Diencephalon (tissue), 1 donor: Measurements from ENCODE around the gene OR52M1. TPM values are rescaled to one million over a fixed set of nuclear protein-coding genes. Genes with fewer than 3 reads are reported as not detected.

Source experiments
- total RNA-seq: library from RNA; depleted of rRNA; stranded (reverse); fragments of >200 nt; gene quantifications from one replicate; pipeline ENCODE4 v1.2.3, GENCODE V29; 2014

OR52M1 gene
- total RNA-seq, result not detected

GRCh38 chr11:4544891-4545290 is at the start of gene OR52M1:
Gene OR52M1, plus strand, starts transcription at chr11:4545191. Its CDS starts 0 bp downstream, at chr11:4545191.

DNA sequence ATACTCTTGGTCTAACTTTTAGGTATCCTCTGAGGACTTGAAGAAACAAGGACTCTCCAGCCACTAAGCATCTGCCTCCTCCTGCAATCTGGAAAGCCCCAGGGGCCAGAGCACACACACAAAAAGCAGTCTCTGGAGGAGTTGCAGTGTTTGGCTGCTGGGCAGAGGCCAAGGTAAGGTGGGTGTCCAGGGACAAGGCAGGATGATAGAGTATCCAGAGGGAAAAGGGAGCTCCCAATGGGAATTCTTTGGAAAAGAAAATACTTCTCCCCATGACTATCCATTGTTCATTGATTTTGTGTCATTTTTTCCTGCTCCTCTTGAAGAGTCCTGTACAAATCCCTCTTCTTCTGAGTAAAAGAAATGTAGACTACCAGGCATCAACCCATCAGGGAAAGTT is 36.5 kb downstream of the OR52M1 start, which contains the start of gene OR52I2:
Gene OR52I2, plus strand, starts transcription at position 301 of the 400 bp plus-strand sequence.

GRCh38 chr11:4593739-4594138 is 48.7 kb downstream of the OR52M1 start, which contains the start of gene OR52I1:
Gene OR52I1, plus strand, starts transcription at chr11:4594039. Its CDS starts 0 bp downstream, at chr11:4594039.

Other genes with a start within 250 kb of the OR52M1 start
- not detected for gene OR52B4, start 176.8 kb upstream of the OR52M1 start, total RNA-seq
- 6.2 TPM for gene TRIM21, start 151.5 kb upstream of the OR52M1 start, total RNA-seq
- not detected for gene OR52K2, start 95.9 kb upstream of the OR52M1 start, total RNA-seq
- not detected for gene OR52K1, start 62.5 kb upstream of the OR52M1 start, total RNA-seq
- not detected for gene OR52I2, start 36.6 kb downstream of the OR52M1 start, total RNA-seq
- gene OR52I1, start 48.8 kb downstream of the OR52M1 start, total RNA-seq, result not detected
- gene TRIM68, start 63.0 kb downstream of the OR52M1 start, total RNA-seq, result 13.1 TPM
- not detected for gene OR51D1, start 92.3 kb downstream of the OR52M1 start, total RNA-seq
- gene OR51E1, start 98.8 kb downstream of the OR52M1 start, total RNA-seq, result 0.23 TPM
- gene OR51E2, start 152.7 kb downstream of the OR52M1 start, total RNA-seq, result under 0.01 TPM
- gene MMP26, start 159.6 kb downstream of the OR52M1 start, total RNA-seq, result not detected
- gene OR51F1, start 224.7 kb downstream of the OR52M1 start, total RNA-seq, result not detected